Measurements from ENCODE around the gene ALPP.

- TF ChIP-seq CTCF (IDR thresholded peaks at IDR 0.05), result no peak
- no peak for TF ChIP-seq POLR2A (IDR thresholded peaks at IDR 0.05)
Observed at GRCh38 chr2:232420463-232421188, 42.1 kb downstream of the ALPP start.

Measured in testis (tissue), 2 donors.